Panc1 (cell line): Measurements from ENCODE around the gene KIF20A.

Source experiments
- REST ChIP-seq, 2 experiments: IDR thresholded peaks; 2 replicates each; pipeline ENCODE4 v1.6.1; 2011 to 2012; ENCODE audit warnings: low read depth in 2 of 2, control low read depth in 1 of 2, low read length in 1 of 2, mild to moderate bottlenecking in 1 of 2, moderate library complexity in 1 of 2; ENCODE audit not compliant: insufficient read depth in 1 of 2
- TF ChIP-seq, protein P1 (sequence below): fragments of 450-650 bp; IDR thresholded peaks from 2 replicates; pipeline ENCODE4 v1.5.1; 2017; ENCODE audit warnings: mild to moderate bottlenecking

DNA sequence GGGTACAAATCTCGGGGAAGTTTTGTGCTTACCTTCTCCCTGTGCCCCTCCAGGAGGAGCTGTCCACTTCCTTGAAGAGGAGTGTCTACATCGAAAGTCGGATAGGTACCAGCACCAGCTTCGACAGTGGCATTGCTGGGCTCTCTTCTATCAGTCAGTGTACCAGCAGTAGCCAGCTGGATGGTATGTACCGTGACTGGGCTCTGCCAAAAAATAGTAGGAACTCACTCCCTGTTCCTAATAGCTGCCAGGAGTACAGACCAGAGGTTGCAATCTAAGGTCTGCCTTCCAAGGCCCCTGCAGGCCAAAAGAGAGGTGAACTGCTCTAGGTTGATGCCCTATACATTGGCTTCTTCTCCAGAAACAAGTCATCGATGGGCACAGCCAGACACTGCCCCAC, 3.9 kb downstream of the KIF20A start:
- TF ChIP-seq REST (IDR thresholded peaks at IDR 0.05; ENCODE audit: insufficient read depth in 1 of 2, low read depth in 2 of 2, low read length in 1 of 2), result no peak
- TF ChIP-seq, protein P1, sequence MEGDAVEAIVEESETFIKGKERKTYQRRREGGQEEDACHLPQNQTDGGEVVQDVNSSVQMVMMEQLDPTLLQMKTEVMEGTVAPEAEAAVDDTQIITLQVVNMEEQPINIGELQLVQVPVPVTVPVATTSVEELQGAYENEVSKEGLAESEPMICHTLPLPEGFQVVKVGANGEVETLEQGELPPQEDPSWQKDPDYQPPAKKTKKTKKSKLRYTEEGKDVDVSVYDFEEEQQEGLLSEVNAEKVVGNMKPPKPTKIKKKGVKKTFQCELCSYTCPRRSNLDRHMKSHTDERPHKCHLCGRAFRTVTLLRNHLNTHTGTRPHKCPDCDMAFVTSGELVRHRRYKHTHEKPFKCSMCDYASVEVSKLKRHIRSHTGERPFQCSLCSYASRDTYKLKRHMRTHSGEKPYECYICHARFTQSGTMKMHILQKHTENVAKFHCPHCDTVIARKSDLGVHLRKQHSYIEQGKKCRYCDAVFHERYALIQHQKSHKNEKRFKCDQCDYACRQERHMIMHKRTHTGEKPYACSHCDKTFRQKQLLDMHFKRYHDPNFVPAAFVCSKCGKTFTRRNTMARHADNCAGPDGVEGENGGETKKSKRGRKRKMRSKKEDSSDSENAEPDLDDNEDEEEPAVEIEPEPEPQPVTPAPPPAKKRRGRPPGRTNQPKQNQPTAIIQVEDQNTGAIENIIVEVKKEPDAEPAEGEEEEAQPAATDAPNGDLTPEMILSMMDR, result no peak
